ENCODE data around the gene LRRC46.
A peak's percentile ranks its signal among the peaks of the same experiment; 100 is the strongest.

LRRC46 gene

GRCh38 chr17:47808830-47809480, 22.5 kb upstream of the LRRC46 start:
- no peak for DNase-seq (ENCODE audit: low read depth in 2 of 2, low spot score in 1 of 2)

GRCh38 chr17:47810200-47810821, 21.2 kb upstream of the LRRC46 start:
- DNase-seq (ENCODE audit: low read depth in 2 of 2, low spot score in 1 of 2): no peak

- DNase-seq (ENCODE audit: low read depth in 2 of 2, low spot score in 1 of 2): no peak
These were observed 20.4 kb upstream of the LRRC46 start for GRCh38 chr17:47810901-47811635.

GRCh38 chr17:47811709-47812108, 19.8 kb upstream of the LRRC46 start:
- no peak for DNase-seq (ENCODE audit: low read depth in 2 of 2, low spot score in 1 of 2)

- DNase-seq (ENCODE audit: low read depth in 2 of 2, low spot score in 1 of 2): no peak
These were observed 19.1 kb upstream of the LRRC46 start for GRCh38 chr17:47812146-47812920.

GRCh38 chr17:47813077-47813476, 18.4 kb upstream of the LRRC46 start:
- DNase-seq (ENCODE audit: low read depth in 2 of 2, low spot score in 1 of 2): no peak

- no peak for DNase-seq (ENCODE audit: low read depth in 2 of 2, low spot score in 1 of 2)
These were observed 17.9 kb upstream of the LRRC46 start for GRCh38 chr17:47813512-47814031.

- DNase-seq (ENCODE audit: low read depth in 2 of 2, low spot score in 1 of 2): no peak
These were observed 16.2 kb upstream of the LRRC46 start for GRCh38 chr17:47815106-47815918.

- DNase-seq (ENCODE audit: low read depth in 2 of 2, low spot score in 1 of 2): no peak
These were observed 15.2 kb upstream of the LRRC46 start for GRCh38 chr17:47816111-47816735.

- DNase-seq (ENCODE audit: low read depth in 2 of 2, low spot score in 1 of 2): no peak
These were observed 14.5 kb upstream of the LRRC46 start for GRCh38 chr17:47816947-47817346.

- no peak for DNase-seq (ENCODE audit: low read depth in 2 of 2, low spot score in 1 of 2)
These were observed 13.3 kb upstream of the LRRC46 start for GRCh38 chr17:47818002-47818695.

GRCh38 chr17:47819475-47819874, 12.0 kb upstream of the LRRC46 start:
- no peak for DNase-seq (ENCODE audit: low read depth in 2 of 2, low spot score in 1 of 2)

- no peak for DNase-seq (ENCODE audit: low read depth in 2 of 2, low spot score in 1 of 2)
These were observed 11.3 kb upstream of the LRRC46 start for GRCh38 chr17:47820033-47820789.

GRCh38 chr17:47821031-47821423, 10.4 kb upstream of the LRRC46 start:
- DNase-seq (ENCODE audit: low read depth in 2 of 2, low spot score in 1 of 2): no peak

GRCh38 chr17:47821424-47822391, 9.8 kb upstream of the LRRC46 start, which contains the start of gene OSBPL7:
TSS of gene OSBPL7 (minus strand) at chr17:47821794. CDS start at chr17:47820278, 1,516 bp downstream.
- peak; percentile 47 to 67 for DNase-seq (ENCODE audit: low read depth in 2 of 2, low spot score in 1 of 2)

GRCh38 chr17:47822785-47823184, 8.7 kb upstream of the LRRC46 start:
- DNase-seq (ENCODE audit: low read depth in 2 of 2, low spot score in 1 of 2): no peak

- no peak for DNase-seq (ENCODE audit: low read depth in 2 of 2, low spot score in 1 of 2)
These were observed 8.0 kb upstream of the LRRC46 start for GRCh38 chr17:47823519-47823918.

Measured in stimulated activated CD8-positive, alpha-beta memory T cell treated with anti-CD3 and anti-CD28 coated beads, Interleukin-4, amount 100 ng/mL, for 1 hour (primary cell).